DMS114 treated with DMSO at 0.1 percent for 48 hours (cell line): ENCODE results near the gene LRFN2.

Experiments
- DNase-seq: peaks from one replicate; lab custom pipeline; 2025; ENCODE audit not compliant: unreplicated experiment; lab: John Stamatoyannopoulos, UW

LRFN2 gene

GRCh38 chr6:40386200-40386599, 201.0 kb downstream of the LRFN2 start:
- no peak for DNase-seq

- no peak for DNase-seq
Observed at GRCh38 chr6:40383348-40384115, 203.6 kb downstream of the LRFN2 start.

- no peak for DNase-seq
Observed at GRCh38 chr6:40380271-40380670, 206.9 kb downstream of the LRFN2 start.

GRCh38 chr6:40379811-40380210, 207.4 kb downstream of the LRFN2 start:
- no peak for DNase-seq

GRCh38 chr6:40378725-40379074, 208.5 kb downstream of the LRFN2 start:
- no peak for DNase-seq

- no peak for DNase-seq
Observed at GRCh38 chr6:40378071-40378724, 209.0 kb downstream of the LRFN2 start.

- DNase-seq: no peak
Observed at GRCh38 chr6:40377173-40377806, 209.9 kb downstream of the LRFN2 start.

- DNase-seq: no peak
Observed at GRCh38 chr6:40376113-40376650, 211.0 kb downstream of the LRFN2 start.

- no peak for DNase-seq
Observed at GRCh38 chr6:40373267-40373666, 213.9 kb downstream of the LRFN2 start.

- no peak for DNase-seq
Observed at GRCh38 chr6:40371621-40372020, 215.5 kb downstream of the LRFN2 start.

- no peak for DNase-seq
Observed at GRCh38 chr6:40371095-40371494, 216.1 kb downstream of the LRFN2 start.

GRCh38 chr6:40369891-40370290, 217.3 kb downstream of the LRFN2 start:
- no peak for DNase-seq

- no peak for DNase-seq
Observed at GRCh38 chr6:40369042-40369441, 218.1 kb downstream of the LRFN2 start.

- DNase-seq: no peak
Observed at GRCh38 chr6:40362859-40363258, 224.3 kb downstream of the LRFN2 start.

- DNase-seq: no peak
Observed at GRCh38 chr6:40359808-40360207, 227.4 kb downstream of the LRFN2 start.

GRCh38 chr6:40358473-40359460, 228.4 kb downstream of the LRFN2 start:
- no peak for DNase-seq

- no peak for DNase-seq
Observed at GRCh38 chr6:40356242-40356910, 230.8 kb downstream of the LRFN2 start.

- DNase-seq: no peak
Observed at GRCh38 chr6:40355532-40355931, 231.6 kb downstream of the LRFN2 start.

GRCh38 chr6:40355066-40355465, 232.1 kb downstream of the LRFN2 start:
- DNase-seq: no peak

- no peak for DNase-seq
Observed at GRCh38 chr6:40353967-40354452, 233.2 kb downstream of the LRFN2 start.
